Activated CD4-positive, alpha-beta T cell treated with anti-CD3 and anti-CD28 coated beads for 4 hours (primary cell): ENCODE results near the gene FABP6.
"Not testable (repeated sequence)": the region's sequence is repeated elsewhere in the genome, so short reads cannot be mapped to it uniquely, and the experiment has no call there.

Source experiments
- DNase-seq, 2 donors: peaks; one replicate each; pipeline ENCODE4 v3.0.0-alpha.2; 2020

The FABP6 gene

DNA sequence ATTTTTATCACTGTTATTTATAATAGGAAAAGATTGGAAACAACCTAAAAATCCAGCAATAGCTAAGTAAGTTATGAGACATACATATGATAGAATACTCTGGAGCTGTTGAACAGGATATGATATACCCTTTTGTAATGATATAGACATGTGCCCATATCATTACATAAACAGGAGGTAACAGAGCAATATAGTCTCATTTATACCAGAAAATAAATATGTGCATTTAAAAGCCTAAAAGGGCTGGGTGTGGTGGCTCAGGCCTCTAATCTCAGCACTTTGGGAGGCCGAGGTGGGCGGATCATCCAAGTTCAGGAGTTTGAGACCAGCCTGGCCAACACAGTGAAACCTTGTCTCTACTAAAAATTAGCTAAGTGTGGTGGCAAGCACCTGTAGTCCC, 2.3 kb upstream of the FABP6 start:
- DNase-seq: no peak

DNA sequence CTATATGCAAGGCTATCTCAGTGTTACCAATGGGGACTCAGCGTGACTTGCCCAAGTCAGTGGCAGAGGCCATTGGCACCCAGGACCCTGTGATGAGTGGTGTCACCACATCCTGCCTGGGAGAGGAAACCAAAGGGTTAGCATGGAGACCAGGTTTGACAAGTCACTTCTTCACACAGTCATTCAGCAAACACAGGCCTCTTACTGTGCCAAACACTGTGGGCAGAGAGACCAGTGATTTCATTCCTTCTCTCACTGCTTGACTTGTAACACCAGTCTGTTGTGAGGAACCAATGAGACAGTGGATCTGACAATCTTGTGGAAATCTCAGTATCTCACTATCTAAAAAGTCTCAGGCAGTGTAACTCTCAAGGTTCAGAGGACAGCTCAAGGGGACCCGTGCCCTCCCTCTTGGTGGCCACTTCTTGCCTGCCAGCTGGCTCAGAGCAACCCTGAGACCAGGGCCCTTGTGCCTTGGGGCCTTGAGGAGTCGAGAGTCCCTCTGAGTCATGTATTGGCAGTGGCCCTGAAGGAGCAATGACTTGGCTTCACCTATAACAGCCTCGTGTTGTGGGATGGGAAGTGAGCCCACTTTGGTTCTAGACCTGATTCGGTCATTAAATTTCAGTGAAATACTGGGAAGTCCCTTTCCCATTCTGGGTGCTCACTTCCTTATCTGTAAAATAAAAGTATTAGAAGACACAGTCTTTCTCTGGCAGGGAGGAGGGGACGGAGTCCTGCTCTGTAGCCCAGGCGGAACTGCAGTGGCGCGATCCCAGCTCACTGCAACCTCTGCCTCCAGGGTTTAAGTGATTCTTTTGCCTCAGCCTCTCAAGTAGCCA, 1.6 kb downstream of the FABP6 start:
- no peak for DNase-seq

DNA sequence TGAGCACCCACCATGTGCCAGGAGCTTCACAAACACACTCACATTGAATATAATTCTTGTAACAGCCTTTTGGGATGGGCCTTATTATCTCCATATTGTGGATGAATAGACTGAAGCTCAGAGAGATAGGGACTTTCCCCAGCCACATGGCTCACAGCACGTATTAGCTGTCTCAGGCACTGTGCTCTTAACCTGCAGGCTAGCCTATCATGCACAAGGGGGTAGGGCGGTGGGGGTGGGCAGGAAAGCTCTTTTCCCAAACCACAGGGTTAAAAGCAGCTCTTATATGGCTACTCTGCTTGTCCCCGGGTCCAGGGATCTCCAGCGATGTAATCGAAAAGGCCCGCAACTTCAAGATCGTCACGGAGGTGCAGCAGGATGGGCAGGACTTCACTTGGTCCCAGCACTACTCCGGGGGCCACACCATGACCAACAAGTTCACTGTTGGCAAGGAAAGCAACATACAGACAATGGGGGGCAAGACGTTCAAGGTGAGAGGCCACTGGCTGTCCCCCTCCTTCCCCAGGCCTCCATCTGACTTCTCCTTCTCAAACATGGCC, 2.6 kb downstream of the FABP6 start:
- DNase-seq: no peak

DNA sequence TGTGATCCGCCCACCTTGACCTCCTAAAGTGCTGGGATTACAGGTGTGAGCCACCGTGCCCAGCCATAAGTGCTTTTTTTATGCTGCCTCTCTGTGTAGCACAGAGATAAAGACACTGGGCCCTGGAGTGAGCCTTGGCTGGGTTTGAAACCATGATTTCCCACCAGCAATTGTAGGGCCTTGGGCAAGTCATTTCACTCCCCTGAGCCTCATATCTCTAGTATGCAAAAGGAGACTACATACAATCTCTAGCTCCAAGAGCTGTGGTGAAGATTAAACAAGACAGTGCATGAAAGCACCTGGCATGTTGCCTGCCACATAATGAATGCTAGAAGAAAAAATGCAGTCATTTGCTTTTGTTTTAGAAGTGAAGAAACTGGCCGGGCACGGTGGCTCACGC, 3.9 kb downstream of the FABP6 start:
- no peak for DNase-seq

DNA sequence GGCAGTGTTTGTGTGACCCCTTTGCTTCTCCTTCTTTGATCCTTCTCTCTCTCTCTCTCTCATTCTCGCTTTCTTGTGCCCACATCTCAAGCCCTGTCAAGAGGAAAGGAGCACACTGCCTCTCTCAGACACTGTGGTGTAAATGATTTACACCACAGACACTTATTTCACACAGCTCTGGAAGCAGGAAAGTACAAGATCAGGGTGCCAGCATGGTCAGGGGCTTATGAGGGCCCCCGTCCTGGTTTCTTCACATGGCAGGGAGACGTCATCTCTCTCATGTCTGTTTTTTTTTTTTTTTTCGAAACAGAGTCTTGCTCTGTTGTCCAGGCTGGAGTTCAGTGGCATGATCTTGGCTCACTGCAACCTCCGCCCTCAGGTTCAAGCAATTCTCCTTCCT, 6.4 kb downstream of the FABP6 start:
- no peak for DNase-seq

DNA sequence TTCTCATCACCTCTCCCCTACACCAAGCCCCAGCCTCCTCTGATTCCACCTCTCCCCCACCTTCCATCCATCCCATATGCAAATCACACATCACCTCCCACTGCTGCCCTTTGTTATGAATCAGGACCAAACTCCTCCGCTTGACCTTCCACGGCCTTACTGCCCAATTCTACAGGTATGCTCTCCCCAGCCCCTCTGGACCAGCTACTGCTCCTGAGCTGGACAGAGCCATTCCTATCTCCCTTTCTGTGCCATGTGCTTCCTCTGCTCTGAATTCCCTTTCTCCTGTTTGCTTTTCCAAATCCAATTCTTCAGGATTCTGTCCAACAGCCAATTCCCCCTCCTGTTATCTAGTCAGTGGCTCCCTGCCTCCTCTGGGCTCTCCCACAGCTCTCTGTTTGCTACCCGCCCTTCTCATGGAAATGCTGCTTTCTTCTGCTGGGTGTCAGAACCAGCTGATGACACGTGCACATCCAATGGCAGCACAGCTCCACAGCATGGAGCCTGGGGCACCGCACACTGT, 8.3 kb downstream of the FABP6 start:
- no peak for DNase-seq

DNA sequence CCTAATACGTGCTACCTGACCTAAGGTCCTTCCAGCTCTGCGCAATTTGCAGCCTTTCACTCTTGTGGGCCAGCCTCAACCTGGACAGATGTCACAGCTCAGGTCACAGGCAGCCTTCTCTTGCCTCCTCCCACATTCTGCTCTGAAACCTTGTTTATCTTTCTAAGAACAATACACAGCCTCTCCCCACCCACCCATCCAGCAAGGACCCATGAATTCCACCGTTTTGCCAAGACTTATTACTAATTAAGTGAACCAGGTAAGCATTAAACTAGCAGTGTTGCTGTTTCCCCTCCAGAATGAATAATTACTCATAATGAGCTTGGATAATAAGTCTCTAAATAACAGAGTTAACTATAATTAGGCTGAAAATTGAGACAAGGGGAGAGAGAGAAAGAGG, 11.0 kb downstream of the FABP6 start:
- no peak for DNase-seq

DNA sequence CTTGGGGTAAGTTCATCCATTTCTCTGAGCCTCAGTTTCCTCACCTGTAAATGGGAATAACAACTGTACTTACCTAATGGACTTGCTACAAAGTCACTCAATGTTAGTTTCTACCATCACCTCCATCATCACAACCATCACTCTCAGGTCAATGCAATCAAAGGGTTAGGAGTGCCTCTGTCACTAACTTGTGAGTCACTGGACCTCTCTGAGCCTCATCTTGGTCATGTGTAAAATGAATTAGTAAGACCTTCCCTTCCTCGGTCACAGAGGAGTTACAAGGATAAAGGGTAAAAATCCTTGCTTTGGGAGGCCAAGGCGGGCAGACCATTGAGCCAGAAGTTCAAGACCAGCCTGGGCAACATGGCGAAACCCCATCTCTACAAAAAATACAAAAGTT, 12.8 kb downstream of the FABP6 start:
- DNase-seq: no peak

DNA sequence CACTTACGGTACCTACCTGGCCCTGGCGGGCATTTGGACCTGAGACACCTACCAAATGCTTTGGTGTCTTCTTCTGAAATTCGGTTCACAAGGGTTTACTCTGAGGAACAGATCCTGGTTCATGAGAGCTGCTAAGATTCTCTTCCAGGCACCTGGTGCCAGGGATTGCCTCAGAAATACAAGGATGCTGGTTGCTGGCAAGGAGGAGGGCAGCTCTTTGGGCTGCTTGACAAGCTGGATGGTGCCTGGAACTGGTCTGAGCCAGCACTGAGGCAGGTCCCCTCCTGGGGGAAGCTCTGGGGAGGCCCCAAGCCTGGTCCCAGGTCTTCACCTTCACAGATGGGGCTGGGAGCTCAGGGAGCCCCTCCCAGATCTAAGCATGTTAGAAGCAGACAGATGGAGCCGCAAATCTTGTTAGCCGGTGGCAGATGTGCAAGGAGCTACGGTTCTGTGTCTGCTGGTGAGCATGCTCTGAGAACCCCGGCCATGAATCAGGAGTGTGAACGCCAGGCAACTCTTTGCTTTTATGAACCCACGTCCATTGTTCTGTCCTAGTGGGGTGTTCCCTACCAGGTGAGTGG, 16.3 kb downstream of the FABP6 start:
- DNase-seq: no peak

DNA sequence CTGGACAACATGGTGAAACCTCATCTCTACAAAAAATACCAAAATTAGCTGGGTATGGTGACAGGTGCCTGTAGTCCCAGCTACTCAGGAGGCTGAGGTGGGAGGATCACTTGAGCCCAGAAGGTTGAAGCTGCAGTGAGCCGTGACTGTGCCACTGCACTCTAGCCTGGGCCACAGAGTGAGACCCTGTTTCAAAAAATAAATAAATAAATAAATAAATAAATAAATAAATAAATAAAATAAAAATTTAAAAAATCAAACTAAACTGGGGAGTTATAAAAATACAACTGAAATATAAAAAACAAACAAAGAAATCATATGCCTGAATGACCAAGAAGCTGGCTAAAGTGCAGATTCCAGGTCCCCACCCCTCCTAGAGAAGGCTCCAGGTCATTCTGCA, 20.3 kb downstream of the FABP6 start:
- DNase-seq: not testable (repeated sequence)

DNA sequence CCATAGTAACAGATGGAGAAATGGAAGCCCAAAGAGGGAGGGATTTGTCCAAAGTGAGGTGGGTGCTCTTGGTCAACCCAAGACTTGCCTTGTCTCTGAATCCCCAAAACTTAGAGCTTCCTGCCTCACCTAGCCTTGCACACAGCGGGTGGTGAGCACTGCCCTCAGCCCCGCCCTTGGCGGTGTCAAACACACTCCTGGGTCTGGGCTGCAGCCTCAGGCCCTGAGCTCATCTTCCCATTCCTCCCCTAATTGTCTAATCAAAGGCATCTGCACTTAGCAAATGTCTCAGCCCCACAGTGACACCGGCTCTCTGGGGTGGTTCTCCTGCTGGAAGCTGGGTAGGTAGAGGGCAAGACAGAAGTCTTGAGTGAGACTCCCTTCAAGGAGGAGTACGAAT, 20.9 kb downstream of the FABP6 start:
- DNase-seq: no peak

DNA sequence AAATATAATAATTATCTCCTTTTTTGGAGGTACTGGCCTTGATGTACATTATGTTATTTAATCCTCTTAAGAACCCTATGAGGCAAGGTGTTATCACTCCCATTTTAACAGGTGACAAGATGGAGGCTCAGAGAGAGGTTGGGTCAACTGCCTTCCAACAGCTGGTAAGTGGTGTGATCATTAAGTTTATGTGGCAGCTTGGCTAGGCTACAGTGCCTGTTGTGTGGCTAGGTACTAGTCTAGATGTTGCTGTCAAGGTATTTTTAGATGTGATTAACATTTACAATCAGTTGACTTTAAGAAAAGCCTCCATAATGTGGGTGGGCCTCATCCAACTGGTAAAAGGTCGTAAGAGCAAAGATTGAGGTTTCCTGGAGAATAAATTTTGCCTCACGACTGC, 21.5 kb downstream of the FABP6 start:
- DNase-seq: no peak

DNA sequence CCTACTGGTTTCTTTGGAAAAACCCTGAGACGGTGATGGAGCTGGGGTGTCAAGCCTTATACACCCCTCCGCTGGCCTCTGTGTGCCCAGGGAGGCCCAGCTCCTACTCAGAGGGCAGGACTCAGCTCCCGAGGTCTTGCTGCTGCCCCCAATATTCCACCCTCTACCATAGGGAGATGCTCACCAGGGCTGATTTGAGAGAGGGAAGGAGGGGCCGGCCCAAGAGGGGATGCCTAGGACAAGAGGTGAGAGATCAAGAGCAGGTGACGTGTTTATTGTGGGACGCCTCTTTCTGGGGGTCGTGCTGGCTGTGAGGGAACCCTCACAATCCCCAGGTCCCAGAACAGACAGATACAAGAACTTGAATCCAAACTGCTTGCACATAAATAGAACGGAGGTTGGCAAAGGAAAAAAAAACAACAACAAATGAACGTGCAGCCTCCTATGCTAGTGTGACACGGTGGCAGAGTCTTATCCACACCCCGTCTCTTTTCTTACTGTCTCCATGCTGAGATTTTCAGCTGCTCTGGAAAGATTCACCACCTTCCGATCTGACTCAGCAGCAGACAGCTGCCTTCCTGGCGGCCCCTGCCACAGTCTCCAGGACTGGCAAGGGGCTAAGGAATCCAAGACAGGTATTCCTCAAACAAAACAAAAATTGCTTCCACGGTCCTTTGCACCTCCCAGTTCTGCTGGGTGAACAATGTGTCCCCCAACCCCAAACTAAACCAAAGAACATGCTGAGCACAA, 22.3 kb downstream of the FABP6 start:
- no peak for DNase-seq

DNA sequence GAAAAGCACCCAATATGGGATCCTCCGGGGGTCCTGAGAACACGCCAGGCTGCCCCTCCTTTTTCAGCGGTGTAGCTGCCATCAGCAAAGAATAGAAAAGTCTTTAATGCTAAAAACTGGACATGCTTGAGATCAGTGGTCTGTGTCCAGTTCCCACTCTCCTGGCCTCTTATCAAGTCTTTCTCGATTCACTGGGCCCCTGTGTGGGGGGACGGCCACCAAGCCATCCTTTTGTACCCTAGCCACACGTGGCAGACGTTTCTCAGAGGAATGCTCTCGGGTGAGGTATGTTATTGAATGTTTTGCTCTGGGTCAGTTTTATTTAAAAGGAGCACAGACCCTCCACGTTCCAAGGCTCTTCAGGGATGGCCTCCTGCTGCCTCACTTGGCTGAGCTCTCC, 23.6 kb downstream of the FABP6 start:
- DNase-seq: no peak

DNA sequence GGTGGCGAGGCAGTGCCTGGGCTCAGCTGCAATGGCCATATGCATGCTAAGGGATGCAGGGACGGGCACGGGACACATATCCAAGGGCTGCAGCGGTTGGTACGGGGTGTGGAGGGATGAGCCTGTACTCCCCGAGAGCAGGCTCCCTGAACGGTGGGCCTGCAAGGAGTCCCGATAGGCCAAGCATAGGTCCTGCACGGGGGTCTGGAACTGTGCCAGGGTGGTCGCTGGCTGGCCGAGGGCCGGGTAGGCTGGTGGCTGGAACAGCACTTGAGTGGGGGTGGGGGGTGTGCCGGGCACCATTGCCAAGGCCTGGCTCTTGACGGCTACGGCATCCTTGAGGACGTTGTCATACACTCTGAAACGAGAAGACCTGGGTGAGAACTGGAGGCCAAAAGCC, 24.1 kb downstream of the FABP6 start:
- DNase-seq: no peak

DNA sequence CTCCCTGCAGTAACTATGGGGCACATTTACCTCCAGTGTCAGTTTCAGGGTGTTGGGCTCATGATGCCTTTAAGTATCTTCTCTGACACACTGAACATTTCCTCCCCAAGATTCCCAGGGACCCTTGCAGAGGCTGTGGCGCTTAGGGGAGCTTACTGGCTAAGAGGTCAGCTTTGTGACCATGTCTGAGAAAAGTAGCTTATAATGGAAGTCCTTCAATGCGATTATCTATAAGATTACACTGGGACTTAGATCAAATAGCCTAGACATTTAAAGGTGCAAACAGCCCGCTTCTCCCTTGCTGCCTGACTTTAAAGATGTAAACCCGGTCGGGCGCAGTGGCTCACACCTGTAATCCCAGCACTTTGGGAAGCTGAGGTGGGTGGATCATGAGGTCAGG, 25.4 kb downstream of the FABP6 start:
- no peak for DNase-seq

DNA sequence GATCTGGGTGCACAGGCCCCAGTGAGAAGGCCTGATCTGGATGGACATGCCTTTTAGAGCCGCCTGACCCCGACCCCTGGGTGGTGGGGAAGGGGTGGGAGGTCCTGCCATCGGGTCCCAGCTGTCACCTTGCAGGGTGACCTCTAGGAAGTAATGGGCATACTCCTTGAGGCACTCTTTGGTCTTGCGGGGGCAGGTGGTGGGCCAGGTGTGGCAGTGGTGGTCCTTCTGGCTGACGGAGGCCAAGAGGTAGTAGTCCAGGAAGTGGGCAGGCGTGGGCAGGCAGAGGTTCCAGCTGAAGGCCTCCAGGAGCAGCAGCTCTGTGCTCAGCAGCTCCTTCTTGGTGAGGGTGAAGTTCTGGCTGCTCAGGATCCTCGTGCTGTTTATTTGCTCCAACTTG, 30.0 kb downstream of the FABP6 start:
- no peak for DNase-seq

DNA sequence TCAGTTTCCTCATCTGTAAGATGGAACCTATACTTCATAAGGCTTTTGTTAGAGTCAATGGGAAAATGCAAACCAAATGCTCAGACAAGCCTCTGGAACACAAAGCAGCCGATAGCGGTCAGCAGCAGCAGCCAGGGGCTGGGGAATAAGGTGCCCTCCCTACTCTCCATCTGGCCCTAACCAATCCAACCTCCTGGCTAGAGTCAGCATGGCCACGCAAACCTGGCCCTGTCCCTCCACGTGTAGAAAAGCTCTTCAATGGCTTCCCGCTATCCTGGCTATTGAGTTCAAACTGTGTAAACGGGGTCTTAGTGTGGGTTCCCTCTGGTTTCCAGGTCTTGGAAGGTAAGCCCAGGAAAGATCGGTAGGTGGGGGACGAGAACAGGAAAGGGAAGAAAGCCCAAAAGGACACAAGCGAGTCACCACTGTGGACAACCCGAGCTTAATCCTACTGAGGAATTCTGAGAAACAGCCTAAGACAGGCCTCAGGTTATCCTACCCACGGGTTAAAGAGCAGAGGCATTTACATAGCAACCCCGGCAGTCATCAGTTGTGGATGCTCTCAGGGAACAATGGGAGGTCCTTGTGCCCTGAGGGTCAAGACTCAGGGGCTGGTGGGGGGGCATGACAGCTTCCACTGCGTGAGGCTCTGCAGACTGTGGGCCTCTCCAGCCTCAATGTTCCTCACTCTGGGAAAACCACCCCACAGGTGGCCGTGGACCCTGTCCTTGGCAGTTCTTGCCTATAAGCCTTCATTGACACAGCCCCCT, 30.9 kb downstream of the FABP6 start:
- no peak for DNase-seq

DNA sequence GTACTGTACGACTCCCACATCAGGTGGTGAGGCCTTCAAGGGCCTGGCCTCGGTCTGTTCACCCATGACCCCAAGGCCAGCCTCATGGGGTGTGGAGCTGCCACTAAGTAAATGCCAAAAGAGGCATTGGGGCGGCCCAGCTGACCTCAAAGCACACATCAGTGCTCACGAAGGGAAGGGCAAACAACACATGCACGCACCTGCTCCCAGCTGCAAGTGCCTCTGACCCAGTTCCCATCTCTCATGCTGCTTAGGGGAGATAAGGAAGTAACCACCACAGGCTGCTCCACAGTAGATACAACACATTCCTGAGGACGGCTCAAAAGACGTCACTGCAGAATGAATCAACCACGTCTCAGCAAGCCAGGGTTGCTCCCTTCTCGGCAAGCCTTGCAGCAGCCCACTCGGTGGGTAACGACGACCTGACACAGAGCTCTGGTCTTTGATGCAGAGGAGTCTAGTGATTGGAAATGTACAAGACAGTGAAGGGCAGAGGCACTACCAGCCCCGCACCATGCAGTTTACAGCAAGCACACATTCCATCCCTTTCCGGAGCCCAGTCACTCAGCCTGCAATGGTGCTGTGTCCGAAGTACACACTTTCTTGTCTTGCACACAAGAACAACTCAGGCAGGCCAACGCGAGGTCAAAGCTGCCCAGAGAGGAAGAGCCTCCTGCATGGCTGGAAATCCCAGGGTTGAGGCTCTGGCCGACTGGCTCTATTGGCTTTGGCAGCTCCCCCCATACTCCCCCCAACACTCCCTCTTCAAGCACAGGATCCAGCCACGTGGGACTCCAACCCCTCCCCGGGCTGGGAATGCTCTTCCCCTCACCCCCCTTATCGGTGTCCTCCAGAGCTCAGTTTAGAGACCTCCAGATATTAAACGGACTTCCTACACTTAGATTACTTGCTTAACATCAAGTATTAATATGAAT, 31.8 kb downstream of the FABP6 start:
- no peak for DNase-seq

DNA sequence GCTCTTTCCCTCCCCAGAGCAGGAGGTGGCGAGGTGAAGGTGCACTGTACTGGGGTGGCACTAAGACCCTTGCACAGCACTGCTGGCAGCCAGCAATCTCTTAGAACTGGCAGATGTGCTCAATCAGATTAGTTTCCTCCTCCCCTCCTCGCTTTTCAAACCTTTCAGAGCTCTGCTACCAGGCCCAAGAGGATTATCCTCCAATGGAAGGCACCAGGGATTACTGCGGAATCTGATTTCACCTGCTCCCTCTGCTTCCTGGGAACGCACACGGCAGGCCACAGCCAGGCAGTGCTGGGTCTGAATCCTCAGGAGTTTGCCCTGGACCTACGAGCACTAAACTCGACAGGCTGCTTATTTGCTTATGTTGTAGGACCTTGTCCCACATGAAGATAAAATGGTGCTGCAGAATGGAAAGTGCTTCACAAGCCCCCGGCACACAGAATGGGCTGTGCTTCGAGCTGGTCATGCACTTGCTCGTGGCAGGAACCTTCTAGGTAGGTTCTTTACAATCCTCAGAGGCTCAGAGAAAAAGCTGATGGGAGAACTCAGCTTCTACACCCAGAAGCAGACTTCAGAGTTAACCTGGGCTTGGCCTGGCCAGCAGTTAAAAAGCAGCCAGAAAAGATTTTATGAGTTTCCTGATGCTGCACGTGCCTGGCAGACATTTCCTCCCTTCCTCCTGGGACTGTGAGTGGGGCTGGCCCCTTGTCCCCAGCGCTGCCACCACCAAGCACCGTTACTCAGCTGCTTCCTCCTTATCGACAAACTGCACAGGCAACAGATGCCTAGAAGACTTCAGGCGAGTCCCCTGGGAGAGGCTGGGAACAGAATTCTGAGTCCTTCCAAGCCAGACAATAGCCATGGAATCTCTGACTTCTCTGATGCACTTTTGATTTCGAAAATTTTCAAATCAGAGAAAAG, 33.1 kb downstream of the FABP6 start:
- DNase-seq: no peak
